GM12891 (cell line): ENCODE measurements around the gene IL10.

ENCODE experiments used
- POLR2A ChIP-seq: IDR thresholded peaks from 2 replicates; pipeline ENCODE4 v1.6.1; 2011; ENCODE audit warnings: low read depth, low read length, control low read depth
- POLR2AphosphoS5 ChIP-seq: IDR thresholded peaks from 2 replicates; pipeline ENCODE4 v1.6.1; 2011; ENCODE audit warnings: low read depth, low read length, control low read depth
- POU2F2 ChIP-seq: IDR thresholded peaks from 2 replicates; pipeline ENCODE4 v1.6.1; 2011; ENCODE audit warnings: low read depth, mild to moderate bottlenecking, control low read depth, low read length, moderate library complexity
- SPI1 ChIP-seq: IDR thresholded peaks from 2 replicates; pipeline ENCODE4 v1.6.1; 2011; ENCODE audit warnings: low read depth, low read length, control low read depth
- TAF1 ChIP-seq: IDR thresholded peaks from 2 replicates; pipeline ENCODE4 v1.6.1; 2011; ENCODE audit warnings: low read depth, low read length, control low read depth

GRCh38 chr1:206728697-206728987 lies 43.7 kb downstream of the IL10 start:
- TF ChIP-seq POLR2AphosphoS5 (no peak), POLR2A (no peak), TAF1 (no peak), SPI1 (no peak), POU2F2 (no peak)
